Stimulated activated CD8-positive, alpha-beta memory T cell treated with anti-CD3 and anti-CD28 coated beads, Interleukin-7, amount 100 ng/mL, for 4 hours (primary cell): ENCODE data around the gene SELE.

ENCODE experiments used
- DNase-seq, 2 donors: peaks; one replicate each; pipeline ENCODE4 v3.0.0-alpha.2; 2020; ENCODE audit warnings: low read depth in 2 of 2

The SELE gene, protein sequence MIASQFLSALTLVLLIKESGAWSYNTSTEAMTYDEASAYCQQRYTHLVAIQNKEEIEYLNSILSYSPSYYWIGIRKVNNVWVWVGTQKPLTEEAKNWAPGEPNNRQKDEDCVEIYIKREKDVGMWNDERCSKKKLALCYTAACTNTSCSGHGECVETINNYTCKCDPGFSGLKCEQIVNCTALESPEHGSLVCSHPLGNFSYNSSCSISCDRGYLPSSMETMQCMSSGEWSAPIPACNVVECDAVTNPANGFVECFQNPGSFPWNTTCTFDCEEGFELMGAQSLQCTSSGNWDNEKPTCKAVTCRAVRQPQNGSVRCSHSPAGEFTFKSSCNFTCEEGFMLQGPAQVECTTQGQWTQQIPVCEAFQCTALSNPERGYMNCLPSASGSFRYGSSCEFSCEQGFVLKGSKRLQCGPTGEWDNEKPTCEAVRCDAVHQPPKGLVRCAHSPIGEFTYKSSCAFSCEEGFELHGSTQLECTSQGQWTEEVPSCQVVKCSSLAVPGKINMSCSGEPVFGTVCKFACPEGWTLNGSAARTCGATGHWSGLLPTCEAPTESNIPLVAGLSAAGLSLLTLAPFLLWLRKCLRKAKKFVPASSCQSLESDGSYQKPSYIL

GRCh38 chr1:169733924-169734323 lies at the start of gene SELE:
Gene SELE, minus strand, starts transcription at chr1:169734079. Its CDS starts 467 bp downstream, at chr1:169733612.
- no peak for DNase-seq

GRCh38 chr1:169782596-169782995 lies 48.7 kb upstream of the SELE start:
- DNase-seq: no peak

GRCh38 chr1:169779970-169780369 lies 46.1 kb upstream of the SELE start:
- no peak for DNase-seq

- no peak for DNase-seq
Observed at GRCh38 chr1:169779150-169779549, 45.3 kb upstream of the SELE start.

DNA sequence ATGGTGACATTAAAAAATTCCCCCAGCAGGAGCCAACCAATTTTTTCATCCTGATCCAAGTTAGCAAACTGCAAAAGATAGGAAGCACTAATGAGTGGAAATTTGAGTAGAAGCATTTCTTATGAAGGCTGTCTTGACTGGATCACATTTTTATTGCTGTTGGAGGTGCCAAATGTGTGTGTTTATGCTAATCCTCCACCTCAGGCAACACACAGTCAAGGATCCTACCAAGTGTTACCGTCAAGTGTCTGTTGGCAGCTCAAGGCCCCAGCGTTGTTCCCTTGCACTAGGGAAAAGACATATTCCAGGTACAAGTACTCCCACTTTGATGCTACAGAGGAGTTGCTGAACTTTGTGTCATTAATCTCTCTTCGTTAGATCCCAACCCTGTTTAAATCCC lies 42.6 kb upstream of the SELE start:
- DNase-seq: no peak

DNA sequence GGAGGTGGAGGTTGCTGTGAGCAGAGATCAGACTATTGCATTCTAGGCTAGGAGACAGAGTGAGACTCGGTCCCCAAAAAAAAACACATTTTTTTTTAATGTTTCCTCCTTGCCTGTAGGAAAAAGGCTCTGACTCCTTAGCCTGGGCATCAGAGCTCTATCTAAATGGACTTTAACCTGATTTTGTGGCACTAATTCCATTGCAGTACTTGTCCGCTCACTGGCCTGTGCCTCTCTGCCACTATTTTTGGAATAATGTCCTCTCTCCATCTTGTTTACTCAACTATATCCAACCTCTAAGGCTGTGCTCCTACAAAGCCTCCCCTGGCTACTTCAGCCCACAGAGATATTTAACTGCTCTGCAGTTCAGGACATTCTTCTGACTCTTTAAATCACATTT lies 34.3 kb upstream of the SELE start:
- no peak for DNase-seq

DNA sequence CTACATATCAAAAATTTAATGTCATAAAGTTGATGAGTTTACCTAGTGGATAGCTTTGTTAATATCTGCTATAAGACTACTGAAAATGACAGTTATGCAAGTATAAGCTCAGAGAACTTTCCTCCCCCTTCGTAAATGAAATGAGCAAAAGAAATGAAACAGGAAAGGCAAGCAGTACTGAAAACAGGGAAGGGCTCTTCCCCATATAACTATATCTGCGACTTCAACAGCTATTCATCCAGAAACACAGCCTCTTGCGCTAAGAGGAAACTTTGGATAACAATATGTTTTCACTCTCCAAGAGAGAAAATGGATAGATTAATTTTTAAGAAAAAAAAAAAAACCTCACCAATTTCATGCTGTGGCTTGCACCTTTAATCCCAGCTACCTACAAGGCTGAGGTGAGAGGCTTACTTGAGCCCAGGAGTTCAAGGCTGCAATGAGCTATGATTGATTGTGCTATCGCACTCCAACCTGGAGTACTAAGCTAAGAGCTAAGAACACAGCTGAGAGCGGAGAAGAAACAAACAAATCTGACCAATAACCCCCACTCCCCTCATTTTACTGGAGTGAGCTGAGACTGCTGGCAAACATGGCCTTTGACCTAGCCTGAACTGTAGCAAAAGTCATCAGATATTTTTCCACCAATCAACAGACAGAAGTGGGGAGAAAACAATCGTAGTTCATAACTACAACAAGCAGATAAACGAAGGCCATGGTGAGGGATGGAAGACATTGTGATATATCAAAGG lies 31.9 kb upstream of the SELE start:
- no peak for DNase-seq

DNA sequence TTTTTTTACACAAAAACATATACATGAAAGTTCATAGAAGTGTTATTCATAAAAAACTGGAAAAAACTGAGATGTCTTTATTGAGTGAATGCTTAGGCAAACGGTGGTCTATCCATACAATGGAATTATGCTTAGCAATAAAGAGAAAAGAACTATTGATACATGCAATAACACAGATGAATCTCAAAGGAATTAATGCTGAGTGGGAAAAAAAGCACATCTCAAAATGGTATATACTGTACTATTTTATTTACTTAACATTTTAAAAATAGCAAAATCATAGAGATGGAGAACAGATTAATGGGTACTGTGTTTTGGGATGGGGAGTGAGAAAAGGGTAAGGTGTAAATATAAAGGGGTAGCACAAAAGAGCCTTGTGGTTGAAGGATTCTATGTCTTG lies 31.0 kb upstream of the SELE start:
- no peak for DNase-seq

DNA sequence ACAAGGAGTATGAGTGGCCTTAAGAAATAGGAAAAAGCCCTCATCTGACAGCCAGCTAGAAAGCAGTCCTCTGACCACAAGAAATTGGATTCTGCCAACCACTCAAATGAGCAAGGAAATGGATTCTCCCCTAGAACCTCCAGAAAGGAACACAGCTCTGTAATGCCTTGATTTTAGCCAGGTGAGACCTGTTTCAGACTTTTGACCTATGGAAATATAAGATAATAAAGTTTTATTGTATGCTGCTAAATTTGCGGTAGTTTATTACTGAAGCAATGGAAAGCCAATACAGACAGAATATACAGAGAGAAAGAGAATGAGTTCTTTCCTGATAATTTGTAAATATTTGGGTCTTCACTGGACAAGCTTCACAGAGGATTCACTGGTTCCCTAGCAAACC lies 28.8 kb upstream of the SELE start:
- DNase-seq: no peak

- DNase-seq: no peak
Observed at GRCh38 chr1:169759038-169759437, 25.2 kb upstream of the SELE start.

GRCh38 chr1:169753549-169753948 lies 19.7 kb upstream of the SELE start:
- DNase-seq: no peak

- DNase-seq: no peak
Observed at GRCh38 chr1:169750041-169750440, 16.2 kb upstream of the SELE start.

DNA sequence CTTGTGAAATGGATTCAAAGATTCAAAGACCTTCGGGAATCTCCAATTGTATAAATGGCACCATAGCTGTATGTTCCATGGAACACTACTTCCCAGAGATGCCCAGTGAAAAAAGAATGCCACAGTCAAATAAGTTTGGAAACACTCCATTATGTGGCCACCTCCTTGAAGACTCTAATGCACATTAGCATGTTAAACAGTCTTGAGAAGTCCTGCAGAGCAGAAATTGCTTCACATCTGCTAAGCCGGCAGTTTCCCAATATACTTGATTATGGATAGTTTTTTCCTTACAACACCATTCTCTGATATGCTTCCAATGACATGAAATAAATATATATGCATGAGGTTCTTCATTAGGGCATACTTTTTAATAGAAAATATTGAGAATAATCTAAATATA lies 12.7 kb upstream of the SELE start:
- DNase-seq: no peak

GRCh38 chr1:169745015-169745861 lies 11.4 kb upstream of the SELE start:
- DNase-seq: no peak

- no peak for DNase-seq
Observed at GRCh38 chr1:169741666-169742394, 8.0 kb upstream of the SELE start.

- no peak for DNase-seq
Observed at GRCh38 chr1:169739980-169740379, 6.1 kb upstream of the SELE start.

DNA sequence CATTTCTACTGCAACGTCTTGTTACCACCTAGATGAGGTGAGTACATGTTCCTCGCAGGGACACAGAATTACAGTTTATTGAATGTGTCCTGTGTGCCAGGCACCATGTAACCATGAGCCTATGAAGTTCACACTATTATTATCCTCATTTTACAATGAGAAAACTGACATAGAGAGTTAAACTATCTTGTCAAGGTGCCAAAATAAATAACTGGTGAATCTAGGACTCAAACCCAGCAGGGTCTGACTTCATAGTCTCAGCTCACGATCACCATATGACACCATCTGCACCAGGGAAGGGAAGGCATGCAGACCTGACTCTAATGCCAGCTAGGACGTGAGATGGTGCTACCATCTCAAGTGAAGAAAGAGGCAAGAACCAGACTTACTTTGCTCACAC lies 2.4 kb downstream of the SELE start:
- DNase-seq: no peak

DNA sequence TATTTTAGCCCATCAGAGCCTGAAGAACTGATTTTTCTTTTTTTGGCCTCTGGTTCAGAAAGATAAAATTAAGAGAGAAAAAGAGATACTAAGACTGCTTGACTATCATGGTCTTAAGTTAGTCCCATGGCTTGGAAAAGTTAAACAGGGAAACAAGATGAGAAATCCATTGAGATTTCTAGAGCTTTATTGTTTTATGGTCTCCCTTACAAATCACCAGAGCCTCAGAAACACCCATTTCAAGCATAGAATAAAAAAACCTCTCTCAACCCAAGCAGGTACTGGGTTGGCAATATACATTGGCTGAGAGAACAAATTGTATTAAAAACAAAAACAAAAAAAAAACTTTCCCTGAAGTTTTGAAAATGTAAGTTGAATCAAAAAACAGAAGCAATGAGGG lies 3.9 kb downstream of the SELE start:
- no peak for DNase-seq

DNA sequence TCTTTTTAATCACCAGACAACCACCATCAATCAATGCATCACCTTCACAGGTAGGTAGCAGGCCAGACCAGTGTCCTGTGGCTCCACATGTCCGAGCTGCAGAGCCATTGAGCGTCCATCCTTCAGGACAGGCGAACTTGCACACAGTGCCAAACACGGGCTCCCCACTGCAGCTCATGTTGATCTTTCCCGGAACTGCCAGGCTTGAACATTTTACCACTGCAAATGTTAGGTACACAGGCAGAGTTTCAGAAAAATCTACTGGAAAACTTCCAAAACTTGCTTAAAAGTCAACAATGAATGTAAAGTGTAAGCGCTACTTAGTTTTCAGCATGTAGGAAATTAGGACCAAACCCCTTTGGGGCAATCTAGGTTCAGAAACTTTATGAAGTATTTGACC lies 6.6 kb downstream of the SELE start:
- no peak for DNase-seq

DNA sequence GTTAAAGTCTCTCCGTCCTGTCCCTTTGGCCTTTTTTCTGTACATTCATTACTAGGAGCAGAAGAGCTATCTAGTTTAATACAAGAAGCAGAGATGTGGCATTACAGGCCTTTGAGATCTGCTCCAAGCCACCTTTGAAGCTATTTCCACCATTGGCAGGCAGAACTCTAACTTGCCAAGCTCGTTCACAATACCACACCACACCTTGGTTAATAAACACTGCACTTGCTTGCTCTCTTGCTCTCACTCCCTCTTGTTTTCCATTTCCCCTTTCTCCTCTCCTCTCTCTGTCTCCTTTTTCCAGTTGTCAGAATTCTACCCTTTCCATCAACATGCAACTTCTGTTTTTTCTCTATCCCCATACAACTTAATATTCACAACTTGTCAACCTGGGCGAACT lies 7.0 kb downstream of the SELE start:
- DNase-seq: no peak

DNA sequence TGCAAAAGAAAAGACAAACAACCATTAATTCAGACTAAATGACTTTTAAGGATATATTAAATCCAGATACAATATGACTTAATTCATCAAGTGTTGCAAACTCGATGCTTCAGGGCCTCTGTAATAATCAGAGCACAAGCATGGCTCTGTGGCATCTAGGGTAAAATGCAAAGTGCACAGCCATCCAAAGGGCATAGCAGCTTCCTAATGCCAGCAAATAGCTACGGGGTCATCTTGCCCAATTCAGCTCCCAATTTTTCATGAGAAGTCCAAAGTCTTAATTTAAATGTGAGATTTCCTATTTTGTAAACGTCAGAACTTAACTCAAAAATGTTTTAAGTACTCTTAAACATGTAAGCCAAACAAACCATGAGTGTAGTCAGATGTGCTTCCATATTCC lies 7.9 kb downstream of the SELE start:
- DNase-seq: no peak
